ENCODE data around the gene POLR2H.

Gene POLR2H

DNA sequence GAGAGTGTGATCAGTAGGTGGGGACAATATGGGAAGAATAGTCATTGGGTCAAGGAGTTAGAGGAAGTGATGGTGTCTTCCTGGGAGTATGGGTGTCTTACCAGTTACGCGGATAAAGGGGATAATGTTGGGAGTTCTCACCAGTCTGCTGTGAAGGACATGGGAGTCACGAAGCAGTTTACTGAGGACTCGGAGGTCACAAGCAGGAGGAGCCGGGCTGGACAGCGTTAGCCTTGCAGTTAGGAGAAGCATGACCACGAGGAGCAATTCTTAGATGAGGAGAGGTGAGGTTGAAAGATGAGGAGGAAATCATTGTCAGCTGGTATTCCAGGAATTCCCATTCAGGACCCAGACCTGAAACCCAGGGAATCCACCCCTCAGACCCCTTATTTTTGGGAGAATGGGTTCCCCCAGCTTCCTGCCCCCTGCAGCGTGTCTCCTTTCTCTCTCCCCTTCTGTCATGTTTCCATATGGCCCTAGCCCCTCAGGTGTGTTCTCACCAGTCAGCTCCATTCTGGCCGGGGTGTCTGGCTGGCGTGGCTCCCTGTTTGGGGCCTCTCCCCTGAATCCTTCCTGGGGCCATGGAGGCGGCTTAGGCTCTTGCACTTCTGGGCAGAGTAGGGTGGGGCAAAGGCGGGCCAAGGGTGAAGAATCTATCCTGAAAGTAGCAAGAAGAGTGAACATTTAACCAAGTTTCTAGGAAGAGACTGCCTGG lies 14.4 kb downstream of the POLR2H start:
- DNase-seq: no peak

DNA sequence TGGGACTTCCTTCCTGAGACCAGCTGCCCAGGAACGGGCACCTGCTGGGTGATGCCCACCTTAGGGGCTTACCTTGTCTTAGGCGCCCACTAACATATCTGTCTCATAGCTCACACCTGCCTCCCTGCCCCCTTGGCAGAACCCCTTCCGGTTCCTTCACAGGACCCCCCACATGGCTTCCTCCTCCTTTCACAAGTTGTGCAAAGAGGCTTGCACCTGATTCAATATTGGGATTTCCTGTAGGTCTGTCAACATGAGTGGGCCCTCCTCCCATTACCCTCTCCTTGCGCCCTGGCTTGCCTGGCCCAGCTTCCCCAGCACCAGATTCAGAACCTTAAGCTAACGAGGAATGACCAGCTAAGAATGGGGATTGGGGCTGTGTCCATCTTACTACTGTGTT lies 15.9 kb downstream of the POLR2H start:
- no peak for DNase-seq

DNA sequence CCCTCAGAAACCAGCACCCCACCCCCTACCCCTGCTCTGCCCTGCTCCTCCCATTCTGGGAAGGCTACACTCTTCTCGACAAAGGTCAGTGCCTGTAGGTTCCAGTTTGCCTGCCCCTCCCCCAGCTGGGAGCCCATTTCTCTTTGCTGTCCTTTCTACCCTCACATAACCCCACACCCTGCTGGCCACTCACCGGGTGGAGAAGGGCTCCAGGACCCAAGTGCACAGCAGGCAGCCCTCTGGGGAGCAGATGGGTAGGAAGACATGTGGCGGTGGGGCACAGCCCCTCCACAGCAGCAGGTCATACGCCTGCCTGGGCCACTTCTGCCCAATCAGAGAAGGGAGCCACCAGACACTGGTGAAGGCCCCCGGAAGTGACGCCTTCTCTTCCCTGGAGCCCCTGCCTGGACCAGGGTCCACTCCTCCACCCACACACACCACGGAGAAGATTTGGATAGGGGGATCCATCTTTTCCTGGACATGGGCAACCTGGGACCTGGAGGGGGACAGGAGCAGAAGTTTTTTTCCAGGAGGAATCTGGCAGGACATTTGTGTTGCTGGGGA lies 16.5 kb downstream of the POLR2H start, which contains the start of gene THPO:
TSS of gene THPO (minus strand) at position 326 of the 564 bp plus-strand sequence. CDS start 1,948 bp downstream, outside the sequence.
- DNase-seq: no peak

DNA sequence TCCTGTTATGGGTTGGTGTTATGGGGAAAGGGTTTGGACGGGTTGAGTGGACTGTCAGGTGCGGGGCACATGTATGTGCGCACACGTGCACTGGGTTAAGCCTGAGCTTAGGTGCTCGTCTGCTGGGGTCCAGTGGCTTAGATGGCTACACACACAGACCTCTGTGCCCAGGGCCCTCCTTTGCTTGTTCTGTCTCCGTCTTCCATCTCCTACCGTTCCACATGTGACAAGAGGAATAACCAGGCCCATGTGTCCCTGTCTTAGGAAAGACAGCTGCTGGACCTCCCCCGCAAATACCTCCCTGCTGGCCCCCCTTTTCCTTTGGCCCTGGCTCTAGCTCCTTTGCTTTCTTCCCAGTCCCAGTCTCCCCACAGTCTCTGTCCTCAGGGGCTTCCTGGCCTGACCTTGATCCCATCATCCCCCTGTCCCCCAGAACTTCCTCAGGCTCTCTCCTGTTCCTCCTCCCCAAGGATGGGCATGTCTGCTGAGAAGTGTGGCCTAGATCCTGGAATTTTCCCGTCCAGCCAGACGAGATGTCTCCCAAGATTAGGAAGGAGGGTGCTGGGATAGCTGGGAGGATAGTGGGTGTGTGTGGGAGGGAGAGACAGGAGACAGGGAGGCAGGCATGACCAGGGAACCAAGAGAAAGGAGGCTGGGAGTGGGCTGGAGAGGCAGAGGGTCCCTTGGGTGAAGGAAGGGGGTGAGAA lies 17.3 kb downstream of the POLR2H start:
- DNase-seq: no peak

DNA sequence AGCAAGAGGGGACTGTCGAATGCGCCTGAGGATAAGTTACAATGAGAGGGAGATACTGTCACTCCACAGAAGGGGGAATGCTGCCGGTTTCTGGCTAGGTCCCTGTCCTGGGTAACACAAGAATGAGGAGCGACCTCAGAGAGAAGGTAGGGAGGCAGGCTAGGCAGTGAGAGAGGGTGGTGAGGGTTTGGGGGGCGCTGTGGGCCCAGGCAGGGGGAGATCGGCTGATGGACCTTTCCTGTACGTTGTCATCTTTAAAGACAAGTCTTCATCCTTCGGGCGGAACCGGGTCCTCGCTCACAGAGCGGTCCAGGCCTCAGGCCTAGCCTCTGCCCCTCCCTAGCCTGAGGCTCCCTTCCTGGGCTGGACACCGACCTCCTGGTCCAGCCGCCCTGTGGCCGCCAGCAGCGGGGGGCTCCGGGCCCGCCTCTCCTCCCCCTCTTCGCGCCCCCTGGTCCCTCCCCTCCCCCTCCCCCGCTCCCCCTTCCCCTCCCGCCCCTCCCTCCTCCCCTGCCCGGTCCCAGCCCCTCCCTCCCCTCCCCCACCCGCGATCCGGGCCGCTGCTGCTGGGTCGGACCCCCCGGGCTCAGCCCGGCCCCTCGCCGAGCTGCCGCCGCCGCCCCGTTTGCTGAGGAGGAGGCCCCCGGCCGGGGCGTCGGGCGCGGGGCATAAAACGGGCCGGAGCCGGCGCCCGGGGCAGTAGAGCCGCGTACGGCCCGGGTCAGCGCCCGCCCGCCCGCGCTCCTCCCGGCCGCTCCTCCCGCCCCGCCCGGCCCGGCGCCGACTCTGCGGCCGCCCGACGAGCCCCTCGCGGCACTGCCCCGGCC lies 18.1 kb downstream of the POLR2H start, which contains the start of gene CHRD:
TSS of gene CHRD (plus strand) at position 697 of the 827 bp plus-strand sequence. CDS start 265 bp downstream, outside the sequence.
- no peak for DNase-seq

DNA sequence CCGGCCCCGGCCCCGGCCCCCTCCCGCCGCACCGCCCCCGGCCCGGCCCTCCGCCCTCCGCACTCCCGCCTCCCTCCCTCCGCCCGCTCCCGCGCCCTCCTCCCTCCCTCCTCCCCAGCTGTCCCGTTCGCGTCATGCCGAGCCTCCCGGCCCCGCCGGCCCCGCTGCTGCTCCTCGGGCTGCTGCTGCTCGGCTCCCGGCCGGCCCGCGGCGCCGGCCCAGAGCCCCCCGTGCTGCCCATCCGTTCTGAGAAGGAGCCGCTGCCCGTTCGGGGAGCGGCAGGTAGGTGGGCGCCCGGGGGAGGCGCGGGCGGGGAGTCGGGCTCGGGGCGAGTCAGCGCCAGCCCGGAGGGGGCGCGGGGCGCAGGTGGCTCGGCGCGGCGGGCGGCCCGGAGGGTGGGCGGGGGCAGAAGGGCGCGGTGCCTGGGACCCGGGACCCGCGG lies 18.7 kb downstream of the POLR2H start:
- DNase-seq: no peak

DNA sequence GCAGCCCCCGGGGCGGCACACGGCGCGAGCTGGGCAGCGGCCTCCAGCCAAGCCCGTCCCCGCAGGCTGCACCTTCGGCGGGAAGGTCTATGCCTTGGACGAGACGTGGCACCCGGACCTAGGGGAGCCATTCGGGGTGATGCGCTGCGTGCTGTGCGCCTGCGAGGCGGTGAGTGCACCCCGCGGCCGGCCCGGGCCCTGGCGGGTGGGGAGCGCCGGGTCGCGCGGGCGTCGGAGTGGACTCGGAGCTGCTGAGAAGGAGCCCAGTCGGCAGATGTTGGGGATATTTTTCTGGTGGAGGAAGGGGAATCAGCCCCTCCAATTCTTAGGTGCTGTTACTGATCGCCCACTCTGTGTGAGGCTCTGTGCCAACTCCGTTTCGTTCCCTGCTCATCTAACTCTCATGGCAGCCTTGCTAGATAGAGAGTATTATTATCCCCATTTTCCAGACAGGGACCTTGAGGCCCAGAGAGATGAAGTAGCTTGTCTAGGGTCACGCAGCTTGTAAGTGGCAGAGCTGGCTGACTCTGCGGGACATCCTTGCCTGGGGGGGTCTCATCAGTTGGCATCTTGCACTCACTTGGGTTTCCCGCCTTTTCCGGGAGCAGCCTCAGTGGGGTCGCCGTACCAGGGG lies 19.2 kb downstream of the POLR2H start:
- no peak for DNase-seq

DNA sequence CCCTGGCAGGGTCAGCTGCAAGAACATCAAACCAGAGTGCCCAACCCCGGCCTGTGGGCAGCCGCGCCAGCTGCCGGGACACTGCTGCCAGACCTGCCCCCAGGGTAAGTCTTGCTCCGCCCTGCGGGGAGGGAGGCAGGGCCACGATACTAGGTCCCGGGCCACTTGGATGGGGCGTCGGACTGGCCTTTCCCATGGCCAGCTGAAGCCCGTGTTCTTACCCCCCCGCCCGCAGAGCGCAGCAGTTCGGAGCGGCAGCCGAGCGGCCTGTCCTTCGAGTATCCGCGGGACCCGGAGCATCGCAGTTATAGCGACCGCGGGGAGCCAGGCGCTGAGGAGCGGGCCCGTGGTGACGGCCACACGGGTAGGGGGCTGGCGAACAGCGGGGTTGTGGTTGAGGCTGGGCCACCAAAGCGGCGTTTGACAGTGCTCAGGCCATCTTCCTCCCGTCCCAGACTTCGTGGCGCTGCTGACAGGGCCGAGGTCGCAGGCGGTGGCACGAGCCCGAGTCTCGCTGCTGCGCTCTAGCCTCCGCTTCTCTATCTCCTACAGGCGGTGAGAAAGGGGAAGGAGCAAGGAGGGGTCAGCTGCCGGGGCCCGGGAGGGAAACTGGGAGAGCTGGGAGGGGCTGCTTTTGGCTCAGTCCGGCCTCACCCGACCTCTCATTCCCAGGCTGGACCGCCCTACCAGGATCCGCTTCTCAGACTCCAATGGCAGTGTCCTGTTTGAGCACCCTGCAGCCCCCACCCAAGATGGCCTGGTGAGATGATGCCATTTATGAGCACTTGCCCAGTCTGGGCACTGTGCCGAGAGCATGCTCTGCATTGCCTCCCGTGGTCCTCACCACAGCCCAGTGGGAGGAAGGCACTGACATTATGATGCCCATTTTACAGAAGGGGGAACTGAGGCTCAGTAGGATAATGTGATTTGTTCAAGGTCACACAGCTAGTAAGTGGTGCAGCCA lies 20.0 kb downstream of the POLR2H start:
- no peak for DNase-seq

DNA sequence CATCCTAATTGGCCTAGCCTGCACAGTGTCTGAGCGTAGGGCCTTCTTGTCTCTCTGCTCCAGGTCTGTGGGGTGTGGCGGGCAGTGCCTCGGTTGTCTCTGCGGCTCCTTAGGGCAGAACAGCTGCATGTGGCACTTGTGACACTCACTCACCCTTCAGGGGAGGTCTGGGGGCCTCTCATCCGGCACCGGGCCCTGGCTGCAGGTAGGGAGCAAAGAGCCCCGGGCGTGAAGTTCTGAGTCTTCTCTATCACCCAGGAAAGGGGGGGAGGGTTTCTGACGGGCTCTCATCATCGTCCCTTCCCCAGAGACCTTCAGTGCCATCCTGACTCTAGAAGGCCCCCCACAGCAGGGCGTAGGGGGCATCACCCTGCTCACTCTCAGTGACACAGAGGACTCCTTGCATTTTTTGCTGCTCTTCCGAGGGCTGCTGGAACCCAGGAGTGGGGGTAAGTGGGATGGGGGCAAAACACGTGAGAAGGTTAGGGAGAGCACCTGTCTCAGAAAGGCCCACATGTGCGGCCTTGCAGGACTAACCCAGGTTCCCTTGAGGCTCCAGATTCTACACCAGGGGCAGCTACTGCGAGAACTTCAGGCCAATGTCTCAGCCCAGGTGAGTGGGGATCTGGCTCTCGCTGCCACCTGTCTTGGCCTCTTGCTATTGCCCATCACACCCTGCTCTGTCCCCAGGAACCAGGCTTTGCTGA lies 21.0 kb downstream of the POLR2H start:
- DNase-seq: no peak

DNA sequence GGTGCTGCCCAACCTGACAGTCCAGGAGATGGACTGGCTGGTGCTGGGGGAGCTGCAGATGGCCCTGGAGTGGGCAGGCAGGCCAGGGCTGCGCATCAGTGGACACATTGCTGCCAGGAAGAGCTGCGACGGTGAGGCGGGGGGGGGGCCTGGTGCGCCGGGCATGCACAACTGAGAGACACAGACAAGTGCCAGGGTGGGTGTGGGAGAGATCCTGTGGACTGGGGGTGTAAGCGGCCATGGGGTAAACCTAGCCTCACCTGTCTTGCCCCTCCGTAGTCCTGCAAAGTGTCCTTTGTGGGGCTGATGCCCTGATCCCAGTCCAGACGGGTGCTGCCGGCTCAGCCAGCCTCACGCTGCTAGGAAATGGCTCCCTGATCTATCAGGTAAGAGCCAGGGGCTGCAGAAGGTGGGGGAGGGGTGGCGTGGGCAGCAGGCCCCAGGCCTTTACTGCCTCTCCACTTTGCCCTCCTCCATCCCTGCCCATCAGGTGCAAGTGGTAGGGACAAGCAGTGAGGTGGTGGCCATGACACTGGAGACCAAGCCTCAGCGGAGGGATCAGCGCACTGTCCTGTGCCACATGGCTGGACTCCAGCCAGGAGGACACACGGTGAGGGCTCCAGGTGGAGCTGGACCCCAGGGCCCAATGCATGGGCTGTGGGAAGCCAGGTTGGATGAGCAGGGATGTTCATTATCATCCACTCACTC lies 21.7 kb downstream of the POLR2H start:
- no peak for DNase-seq

DNA sequence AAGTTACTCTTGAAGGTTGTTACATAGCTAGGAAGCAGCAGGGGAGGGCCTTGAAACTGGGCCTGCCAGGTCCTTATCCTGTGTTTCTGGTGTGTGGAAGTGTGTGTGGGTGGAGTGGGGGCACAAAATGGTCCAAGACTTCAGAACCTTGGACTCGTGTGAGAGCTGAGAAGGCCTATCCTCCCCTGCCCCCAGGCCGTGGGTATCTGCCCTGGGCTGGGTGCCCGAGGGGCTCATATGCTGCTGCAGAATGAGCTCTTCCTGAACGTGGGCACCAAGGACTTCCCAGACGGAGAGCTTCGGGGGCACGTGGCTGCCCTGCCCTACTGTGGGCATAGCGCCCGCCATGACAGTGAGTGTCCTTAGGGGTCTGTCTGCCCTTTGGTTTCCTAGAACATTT lies 22.8 kb downstream of the POLR2H start:
- no peak for DNase-seq

DNA sequence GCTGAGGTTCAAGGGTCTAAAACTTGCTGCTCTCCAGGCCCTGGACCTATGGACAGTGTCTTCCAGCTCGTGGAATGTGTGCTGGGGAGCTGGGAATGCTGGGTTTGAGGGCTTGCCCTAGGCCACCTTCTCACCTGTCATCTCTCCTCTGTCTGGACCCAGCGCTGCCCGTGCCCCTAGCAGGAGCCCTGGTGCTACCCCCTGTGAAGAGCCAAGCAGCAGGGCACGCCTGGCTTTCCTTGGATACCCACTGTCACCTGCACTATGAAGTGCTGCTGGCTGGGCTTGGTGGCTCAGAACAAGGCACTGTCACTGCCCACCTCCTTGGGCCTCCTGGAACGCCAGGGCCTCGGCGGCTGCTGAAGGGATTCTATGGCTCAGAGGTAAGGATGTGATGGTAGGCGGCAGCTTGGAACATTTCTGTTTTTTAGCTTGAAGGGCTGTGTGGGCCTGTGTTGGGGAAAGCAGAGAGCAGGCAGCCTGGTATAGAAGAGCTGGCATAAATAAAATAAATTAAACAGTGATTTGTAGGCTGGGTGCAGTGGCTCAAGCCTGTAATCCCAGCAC lies 23.4 kb downstream of the POLR2H start:
- DNase-seq: no peak

DNA sequence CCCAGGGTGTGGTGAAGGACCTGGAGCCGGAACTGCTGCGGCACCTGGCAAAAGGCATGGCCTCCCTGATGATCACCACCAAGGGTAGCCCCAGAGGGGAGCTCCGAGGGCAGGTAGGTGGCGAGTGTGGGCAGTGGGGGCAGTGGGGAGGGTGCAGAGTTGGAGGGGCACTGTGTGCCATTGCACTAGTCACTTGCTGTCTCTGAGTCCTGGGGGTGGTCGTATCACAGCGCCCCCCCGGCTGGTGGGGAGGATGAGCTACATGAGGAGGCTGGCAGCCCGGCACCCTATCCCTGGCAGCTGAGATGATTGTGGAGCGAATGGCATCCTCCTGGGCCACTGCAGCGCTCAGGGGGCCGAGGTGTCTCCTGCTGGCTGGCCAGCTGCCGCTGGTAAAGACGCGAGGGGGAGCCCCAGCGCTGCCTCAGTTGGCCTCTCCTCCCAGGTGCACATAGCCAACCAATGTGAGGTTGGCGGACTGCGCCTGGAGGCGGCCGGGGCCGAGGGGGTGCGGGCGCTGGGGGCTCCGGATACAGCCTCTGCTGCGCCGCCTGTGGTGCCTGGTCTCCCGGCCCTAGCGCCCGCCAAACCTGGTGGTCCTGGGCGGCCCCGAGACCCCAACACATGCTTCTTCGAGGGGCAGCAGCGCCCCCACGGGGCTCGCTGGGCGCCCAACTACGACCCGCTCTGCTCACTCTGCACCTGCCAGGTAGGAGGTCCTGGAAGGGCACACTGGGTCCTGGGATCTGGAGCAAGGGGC lies 24.7 kb downstream of the POLR2H start:
- DNase-seq: no peak

DNA sequence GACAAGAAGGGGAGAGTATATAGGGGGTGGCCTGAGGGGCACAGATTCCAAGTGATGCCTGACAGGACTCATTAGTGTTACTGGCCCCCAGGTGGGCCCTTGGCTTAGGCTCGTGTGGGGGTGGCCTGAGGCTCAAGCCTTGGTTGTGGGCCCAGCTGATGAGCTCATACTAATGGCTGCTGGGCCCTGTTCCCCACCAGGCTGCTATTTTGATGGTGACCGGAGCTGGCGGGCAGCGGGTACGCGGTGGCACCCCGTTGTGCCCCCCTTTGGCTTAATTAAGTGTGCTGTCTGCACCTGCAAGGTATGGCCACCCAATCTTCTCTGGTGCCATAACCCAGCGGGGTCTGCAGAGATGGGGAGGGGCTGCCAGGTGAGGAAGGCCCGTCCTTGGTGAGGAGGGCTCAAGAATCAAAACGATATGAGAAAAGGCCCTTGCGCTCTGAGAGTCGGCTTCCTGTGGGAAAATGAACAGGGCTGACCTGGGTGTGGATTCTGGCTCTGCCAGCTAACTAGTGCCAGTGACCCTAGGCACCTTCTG lies 25.7 kb downstream of the POLR2H start:
- DNase-seq: no peak

DNA sequence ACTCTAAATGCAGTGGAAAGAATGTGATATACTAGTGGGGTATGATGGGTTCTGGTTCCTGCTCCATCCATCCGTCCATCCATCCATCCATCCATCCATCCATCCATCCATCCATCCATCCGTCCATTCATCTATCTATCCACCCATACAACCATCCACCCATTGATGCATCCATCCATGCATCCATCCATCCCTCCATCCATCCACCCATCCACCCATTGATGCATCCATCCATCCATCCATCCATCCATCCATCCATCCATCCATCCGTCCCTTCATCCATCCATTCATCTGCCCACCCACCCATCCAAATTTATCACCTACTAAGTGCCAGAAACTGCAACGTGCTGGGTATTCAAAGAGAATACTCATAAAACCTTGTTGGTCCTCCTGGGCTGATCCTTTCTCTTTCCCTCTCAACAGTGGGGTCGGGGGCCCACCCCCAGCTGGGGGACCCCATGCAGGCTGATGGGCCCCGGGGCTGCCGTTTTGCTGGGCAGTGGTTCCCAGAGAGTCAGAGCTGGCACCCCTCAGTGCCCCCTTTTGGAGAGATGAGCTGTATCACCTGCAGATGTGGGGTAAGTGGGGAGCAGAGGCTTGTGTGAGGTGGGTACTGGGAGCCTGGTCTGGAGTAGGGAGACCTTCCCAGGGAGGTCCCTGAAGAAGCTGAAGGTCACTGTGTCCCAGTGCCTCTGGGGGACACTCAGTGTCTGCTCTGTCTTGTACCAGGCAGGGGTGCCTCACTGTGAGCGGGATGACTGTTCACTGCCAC lies 26.8 kb downstream of the POLR2H start:
- no peak for DNase-seq

DNA sequence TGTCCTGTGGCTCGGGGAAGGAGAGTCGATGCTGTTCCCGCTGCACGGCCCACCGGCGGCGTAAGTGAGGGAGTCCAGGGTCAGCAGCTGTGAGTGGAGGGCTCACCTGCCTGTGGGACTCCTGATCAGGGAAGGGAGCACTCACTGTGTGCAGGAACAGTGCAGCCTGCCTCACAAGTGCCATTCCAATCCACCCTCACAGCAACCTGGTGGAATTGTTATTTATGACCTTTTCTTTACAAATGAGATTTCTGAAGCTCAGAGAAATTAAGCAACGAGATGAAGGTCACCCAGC lies 27.4 kb downstream of the POLR2H start:
- no peak for DNase-seq

DNA sequence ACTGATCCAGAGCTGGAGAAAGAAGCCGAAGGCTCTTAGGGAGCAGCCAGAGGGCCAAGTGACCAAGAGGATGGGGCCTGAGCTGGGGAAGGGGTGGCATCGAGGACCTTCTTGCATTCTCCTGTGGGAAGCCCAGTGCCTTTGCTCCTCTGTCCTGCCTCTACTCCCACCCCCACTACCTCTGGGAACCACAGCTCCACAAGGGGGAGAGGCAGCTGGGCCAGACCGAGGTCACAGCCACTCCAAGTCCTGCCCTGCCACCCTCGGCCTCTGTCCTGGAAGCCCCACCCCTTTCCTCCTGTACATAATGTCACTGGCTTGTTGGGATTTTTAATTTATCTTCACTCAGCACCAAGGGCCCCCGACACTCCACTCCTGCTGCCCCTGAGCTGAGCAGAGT lies 27.9 kb downstream of the POLR2H start:
- DNase-seq: no peak

DNA sequence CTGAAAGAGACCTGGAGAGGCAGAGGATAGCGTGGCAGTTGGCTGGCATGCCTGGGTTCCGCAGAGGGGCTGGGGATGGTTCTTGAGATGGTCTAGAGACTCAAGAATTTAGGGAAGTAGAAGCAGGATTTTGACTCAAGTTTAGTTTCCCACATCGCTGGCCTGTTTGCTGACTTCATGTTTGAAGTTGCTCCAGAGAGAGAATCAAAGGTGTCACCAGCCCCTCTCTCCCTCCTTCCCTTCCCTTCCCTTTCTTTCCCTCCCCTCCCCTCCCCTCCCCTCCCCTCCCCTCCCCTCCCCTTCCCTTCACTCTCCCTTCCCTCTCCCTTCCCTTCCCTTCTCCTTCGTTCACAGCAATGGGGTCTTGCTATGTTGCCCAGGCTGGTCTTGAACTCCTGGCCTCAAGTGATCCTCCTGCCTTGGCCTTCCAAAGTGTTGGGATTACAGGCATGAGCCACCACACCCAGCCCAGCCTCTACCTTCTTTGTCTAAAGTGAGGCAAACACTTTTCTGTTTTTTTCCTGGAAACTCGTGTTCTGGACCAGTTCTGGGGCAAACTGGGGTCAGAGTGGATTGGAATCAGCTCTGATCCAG lies 28.5 kb downstream of the POLR2H start:
- no peak for DNase-seq

All from NCI-H1092 (cell line).